IPS-18c (cell line): Measurements from ENCODE around the gene PKN3.
A peak's percentile ranks its signal among the peaks of the same experiment; 100 is the strongest.
"Not testable (repeated sequence)": the region's sequence is repeated elsewhere in the genome, so short reads cannot be mapped to it uniquely, and the experiment has no call there.

Source experiments
- H3K4me3 ChIP-seq: 2 replicates; pipeline ENCODE4 v1.7.0; 2013; ENCODE audit warnings: low read depth, mild to moderate bottlenecking, low read length, moderate library complexity; ENCODE audit not compliant: insufficient read depth
- H3K9me3 ChIP-seq: one replicate; pipeline ENCODE4 v1.6.1; 2013; ENCODE audit warnings: mild to moderate bottlenecking, low read length, moderate library complexity; ENCODE audit not compliant: control insufficient read depth, insufficient read depth

PKN3 gene

GRCh38 chr9:128702445-128702948, at the start of gene PKN3:
Gene PKN3, plus strand, starts transcription at chr9:128702503. Its CDS starts 413 bp downstream, at chr9:128702916.
- peak within 1 kb of the TSS; percentile 81 for H3K4me3 ChIP-seq
- no peaks in the 10 kb centered on the region for H3K9me3 ChIP-seq

GRCh38 chr9:128653908-128654307, 48.4 kb upstream of the PKN3 start:
- Histone ChIP-seq H3K9me3 (no peaks in the 10 kb centered on the region), H3K4me3 (no peak overlapping the region)

- H3K9me3 ChIP-seq = no peaks in the 10 kb centered on the region
- H3K4me3 ChIP-seq = no peak overlapping the region
These were observed 47.8 kb upstream of the PKN3 start for GRCh38 chr9:128654481-128654880.

GRCh38 chr9:128656416-128657343, 45.6 kb upstream of the PKN3 start, which contains the start of gene DYNC2I2:
Gene DYNC2I2, minus strand, starts transcription at chr9:128656847. Its CDS starts 121 bp downstream, at chr9:128656726.
- Histone ChIP-seq H3K4me3 (peak within 1 kb of the TSS; percentile 84), H3K9me3 (no peaks in the 10 kb centered on the region)

GRCh38 chr9:128657344-128657704, 45.0 kb upstream of the PKN3 start:
- Histone ChIP-seq H3K9me3 (no peaks in the 10 kb centered on the region), H3K4me3 (no peak overlapping the region; the same call in 1 of the 2 replicates)

- no peaks in the 10 kb centered on the region for H3K9me3 ChIP-seq
- H3K4me3 ChIP-seq = no peak overlapping the region
These were observed 44.5 kb upstream of the PKN3 start for GRCh38 chr9:128657796-128658195.

- H3K9me3 ChIP-seq, H3K4me3 ChIP-seq: not testable (repeated sequence)
These were observed 35.8 kb upstream of the PKN3 start for GRCh38 chr9:128666481-128666941.

- H3K9me3 ChIP-seq = no peaks in the 10 kb centered on the region
- H3K4me3 ChIP-seq = no peak overlapping the region
These were observed 32.5 kb upstream of the PKN3 start for GRCh38 chr9:128669786-128670185.

- no peaks in the 10 kb centered on the region for H3K9me3 ChIP-seq
- no peak overlapping the region for H3K4me3 ChIP-seq
These were observed 26.9 kb upstream of the PKN3 start for GRCh38 chr9:128675382-128675781.

GRCh38 chr9:128677794-128678193, 24.5 kb upstream of the PKN3 start:
- Histone ChIP-seq H3K9me3 (no peaks in the 10 kb centered on the region), H3K4me3 (no peak overlapping the region)

GRCh38 chr9:128683340-128684064, 18.8 kb upstream of the PKN3 start:
- Histone ChIP-seq H3K4me3 (peak overlapping the region; percentile 100), H3K9me3 (no peaks in the 10 kb centered on the region)

GRCh38 chr9:128684065-128684324, 18.3 kb upstream of the PKN3 start:
- Histone ChIP-seq H3K9me3 (no peaks in the 10 kb centered on the region), H3K4me3 (peak overlapping the region; percentile 100)

- H3K4me3 ChIP-seq = peak overlapping the region; percentile 100
- H3K9me3 ChIP-seq = no peaks in the 10 kb centered on the region
These were observed 17.7 kb upstream of the PKN3 start for GRCh38 chr9:128684325-128685199.

- Histone ChIP-seq H3K9me3 (no peaks in the 10 kb centered on the region), H3K4me3 (peak overlapping the region; percentile 100)
These were observed 16.4 kb upstream of the PKN3 start for GRCh38 chr9:128685636-128686489.

GRCh38 chr9:128687453-128687852, 14.8 kb upstream of the PKN3 start:
- H3K9me3 ChIP-seq = no peaks in the 10 kb centered on the region
- H3K4me3 ChIP-seq = no peak overlapping the region

- Histone ChIP-seq H3K4me3 (peak within 1 kb of the TSS; percentile 64), H3K9me3 (no peaks in the 10 kb centered on the region)
These were observed 13.6 kb upstream of the PKN3 start, which contains the start of gene SET for GRCh38 chr9:128688501-128689292. Gene SET, plus strand, starts transcription at chr9:128689222. Its CDS starts 361 bp downstream, at chr9:128689583.
